CD1c-positive myeloid dendritic cell (primary cell): ENCODE measurements around the gene SLA2.
"Not testable (repeated sequence)": the region's sequence is repeated elsewhere in the genome, so short reads cannot be mapped to it uniquely, and the experiment has no call there.

Experiments used
- DNase-seq: peaks from one replicate; pipeline ENCODE4 v3.0.0-alpha.2; 2016; ENCODE audit errors: extremely low spot score

Gene SLA2, protein sequence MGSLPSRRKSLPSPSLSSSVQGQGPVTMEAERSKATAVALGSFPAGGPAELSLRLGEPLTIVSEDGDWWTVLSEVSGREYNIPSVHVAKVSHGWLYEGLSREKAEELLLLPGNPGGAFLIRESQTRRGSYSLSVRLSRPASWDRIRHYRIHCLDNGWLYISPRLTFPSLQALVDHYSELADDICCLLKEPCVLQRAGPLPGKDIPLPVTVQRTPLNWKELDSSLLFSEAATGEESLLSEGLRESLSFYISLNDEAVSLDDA

DNA sequence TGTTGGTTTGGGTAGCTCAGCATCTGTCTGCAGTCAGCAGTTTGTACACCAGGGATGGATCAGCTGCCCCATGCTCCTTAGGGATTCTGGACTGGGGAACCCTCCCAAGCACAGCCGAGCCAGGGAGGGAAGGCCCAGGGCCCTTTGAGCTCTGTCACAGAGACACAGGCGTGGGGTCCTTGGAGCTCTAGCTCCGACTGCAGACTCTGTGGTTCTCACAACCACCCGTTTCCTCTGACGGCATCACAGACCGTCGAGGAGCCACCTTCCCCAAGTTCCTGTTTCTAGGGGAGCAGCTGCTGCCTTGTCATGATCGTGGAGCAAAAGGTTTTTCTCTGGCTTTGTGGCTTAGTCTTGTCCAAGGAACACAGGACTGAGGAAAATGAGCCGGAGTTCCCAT is at the start of gene SLA2:
SLA2 (minus strand) TSS at position 199 of the 400 bp plus-strand sequence. CDS start 4,861 bp downstream, outside the sequence.
- DNase-seq, result peak; percentile 66

- DNase-seq, result not testable (repeated sequence)
Measured at GRCh38 chr20:36695467-36695866, 49.5 kb upstream of the SLA2 start.

- no peak for DNase-seq
Measured at GRCh38 chr20:36688630-36689029, 42.6 kb upstream of the SLA2 start.

- DNase-seq, result no peak
Measured at GRCh38 chr20:36687850-36688249, 41.9 kb upstream of the SLA2 start.

DNA sequence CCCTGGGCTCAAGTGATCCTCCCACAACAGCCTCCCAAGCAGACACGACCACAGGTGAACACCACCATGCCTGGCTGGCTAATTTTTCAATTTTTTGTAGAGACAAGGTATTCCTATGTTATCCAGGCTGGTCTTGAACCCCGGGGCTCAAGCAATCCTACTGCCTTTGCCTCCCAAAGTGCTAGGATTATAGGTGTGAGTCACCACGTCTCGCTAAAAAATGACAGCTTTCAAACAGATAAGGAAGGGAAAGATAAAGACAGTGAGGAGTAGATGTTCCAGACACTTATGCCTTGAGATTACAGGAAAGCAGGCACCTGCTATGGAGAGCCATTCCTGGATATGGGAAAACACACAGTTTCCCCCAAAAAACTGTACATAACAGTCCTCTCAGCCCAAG is 40.9 kb upstream of the SLA2 start:
- DNase-seq, result no peak

DNA sequence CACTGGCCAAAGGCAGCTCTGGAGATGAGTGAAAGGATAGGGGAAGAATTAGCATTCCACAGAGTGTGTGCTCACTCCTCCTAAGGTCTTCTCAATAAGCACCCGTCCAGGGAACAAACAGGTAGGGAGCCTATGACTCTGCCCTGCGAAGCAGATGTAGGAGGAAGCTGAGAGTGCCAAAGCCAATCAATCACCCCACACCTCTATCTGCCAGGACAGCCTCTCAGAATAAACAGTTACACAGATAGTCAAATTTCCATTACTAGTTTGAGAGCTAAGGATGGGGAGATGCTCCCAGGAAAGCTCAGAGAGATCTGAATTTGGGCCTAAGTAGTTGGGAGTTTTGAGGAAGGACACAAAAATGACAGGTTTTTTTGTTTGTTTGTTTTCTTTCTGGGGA is 40.5 kb upstream of the SLA2 start:
- DNase-seq, result no peak

GRCh38 chr20:36684747-36685146 is 38.8 kb upstream of the SLA2 start:
- no peak for DNase-seq

DNA sequence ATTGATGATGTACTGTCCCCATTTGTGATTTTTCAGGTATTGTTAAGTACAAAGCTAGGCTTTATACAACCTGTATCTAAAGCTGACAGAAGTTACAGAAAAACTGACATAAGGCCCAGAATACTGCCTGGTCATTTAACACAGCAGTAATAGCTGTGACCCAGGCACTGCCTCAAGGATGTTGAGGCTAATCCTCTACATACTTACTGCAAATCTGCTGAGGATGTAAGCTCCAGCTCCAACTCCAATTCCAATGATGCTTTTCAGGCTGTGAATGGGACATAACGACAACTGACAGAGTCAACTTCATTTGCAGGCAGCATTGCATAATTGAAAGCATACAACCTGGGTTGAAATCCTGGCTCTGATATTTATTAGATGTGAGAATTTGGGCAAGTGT is 36.3 kb upstream of the SLA2 start:
- DNase-seq, result no peak

DNA sequence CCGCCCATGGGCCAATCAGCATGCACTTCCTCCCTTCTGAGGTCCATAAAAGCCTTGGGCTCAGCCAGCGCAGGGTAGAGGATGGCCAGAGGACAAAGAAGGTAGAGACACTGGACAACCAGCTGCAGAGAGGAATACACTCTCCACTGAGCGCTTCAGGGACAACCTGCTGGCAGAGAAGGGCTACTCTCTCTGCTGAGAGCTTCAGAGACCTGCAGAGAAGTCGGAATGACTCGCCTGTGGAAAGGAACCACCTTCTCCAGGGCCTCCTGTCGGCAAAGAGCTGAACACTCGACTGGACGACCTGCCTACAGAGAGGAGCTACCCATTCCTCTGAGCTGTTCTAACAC is 31.4 kb upstream of the SLA2 start:
- DNase-seq, result no peak

DNA sequence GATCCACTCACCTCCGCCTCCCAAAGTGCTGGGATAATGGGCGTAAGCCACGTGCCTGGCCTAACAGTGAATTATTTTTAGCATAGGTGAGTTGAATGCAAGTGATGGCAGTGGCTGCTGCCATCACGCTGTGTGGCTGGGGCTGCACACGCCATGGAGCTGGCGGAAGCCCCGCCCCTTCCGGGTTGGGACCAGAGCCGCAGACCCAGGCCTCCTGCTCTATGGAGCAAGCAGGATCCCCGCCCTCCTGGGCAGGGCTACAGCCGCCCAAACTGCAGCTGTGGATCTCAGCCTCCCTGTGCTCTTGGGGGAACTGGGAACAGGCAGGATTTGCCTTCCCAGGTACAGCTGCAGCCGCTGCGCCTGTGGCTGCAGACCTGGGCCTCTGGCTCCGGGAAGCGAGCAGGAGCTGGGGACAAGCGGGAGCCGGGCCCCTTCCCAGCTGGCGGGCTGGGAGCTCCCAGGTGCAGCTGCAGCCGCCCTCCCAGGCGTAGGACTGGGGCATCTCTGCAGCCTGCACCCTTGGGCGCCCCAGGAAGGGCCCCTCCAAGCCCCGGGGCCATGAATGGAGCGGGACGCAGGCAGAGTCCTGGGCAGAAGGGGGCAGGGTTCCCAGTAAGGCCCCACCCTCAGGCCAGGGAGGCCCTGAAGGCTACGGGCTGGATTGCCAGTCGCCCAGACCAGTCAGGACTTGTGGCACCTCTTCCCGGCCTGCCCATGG is 30.9 kb upstream of the SLA2 start:
- DNase-seq, result no peak

GRCh38 chr20:36675545-36675944 is 29.5 kb upstream of the SLA2 start:
- DNase-seq, result not testable (repeated sequence)

DNA sequence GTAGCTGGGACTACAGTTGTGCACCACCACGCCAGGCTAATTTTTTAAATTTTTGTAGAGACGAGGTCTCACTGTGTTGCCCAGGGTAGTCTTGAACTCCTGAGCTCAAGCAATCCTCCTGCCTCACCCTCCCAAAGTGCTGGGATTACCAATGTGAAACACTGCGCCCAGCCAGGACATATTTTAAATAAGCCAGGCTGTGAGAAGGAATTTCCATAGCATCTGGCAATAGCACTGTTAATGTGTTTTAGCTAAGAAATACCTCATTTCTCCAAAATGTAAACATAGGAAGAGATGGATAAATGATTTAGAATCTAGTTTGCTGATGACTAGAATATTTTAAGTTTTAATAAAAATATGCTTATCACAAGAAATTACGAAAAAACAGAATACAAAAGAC is 27.0 kb upstream of the SLA2 start:
- no peak for DNase-seq

DNA sequence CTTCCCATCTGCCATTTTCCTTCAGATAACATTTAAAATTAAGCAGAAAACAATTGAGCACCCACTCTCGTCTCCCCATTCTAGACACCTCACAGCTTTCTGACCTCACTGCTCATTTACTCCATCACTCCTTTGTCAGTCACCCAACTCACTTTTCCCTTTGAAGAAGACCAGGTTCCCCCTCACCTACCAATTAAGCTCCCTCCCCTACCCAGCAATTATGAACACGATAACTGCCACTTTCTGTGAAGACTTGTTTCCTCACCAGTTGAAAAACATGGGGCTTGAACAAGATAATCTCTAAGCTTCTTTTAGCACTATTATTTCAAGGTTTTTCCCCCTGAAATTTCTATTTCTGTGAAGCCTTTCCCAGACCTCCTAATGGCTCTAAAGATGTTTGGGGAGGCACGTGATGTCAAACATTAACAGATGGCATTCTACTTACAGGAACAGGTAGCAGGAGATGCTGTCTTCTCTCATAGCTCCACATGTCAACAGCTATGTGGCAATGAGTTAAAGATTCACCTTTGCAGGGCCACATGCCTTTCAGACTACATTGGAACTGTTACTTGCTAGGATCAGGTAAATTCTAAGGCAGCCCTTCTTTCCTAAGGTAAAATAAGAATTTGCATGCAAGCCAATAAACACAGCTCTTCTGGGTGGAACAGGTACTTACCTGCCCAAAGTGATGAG is 24.8 kb upstream of the SLA2 start:
- no peak for DNase-seq

- DNase-seq, result no peak
Measured at GRCh38 chr20:36666181-36666740, 20.3 kb upstream of the SLA2 start.

DNA sequence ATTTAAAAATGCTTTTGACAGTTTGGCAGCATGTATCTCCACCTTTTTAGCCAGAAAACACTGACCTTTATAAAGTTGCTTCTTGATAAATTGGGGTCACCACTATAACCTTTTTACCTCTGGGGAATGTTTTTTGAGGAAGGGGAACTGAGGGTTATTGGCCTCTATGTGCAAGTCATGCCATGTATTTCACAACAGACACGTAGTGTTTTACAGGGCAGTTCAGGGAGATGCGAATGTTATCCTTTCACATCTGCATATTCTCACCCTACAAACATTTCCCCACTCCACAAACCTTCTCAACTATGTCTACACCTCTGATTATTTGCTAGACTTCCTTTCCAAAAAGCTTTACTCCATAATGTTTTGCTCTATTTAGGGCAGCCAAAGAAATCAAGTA is 17.0 kb upstream of the SLA2 start:
- DNase-seq, result peak; percentile 43

- no peak for DNase-seq
Measured at GRCh38 chr20:36658300-36658699, 12.3 kb upstream of the SLA2 start.

- no peak for DNase-seq
Measured at GRCh38 chr20:36656733-36657132, 10.7 kb upstream of the SLA2 start.

DNA sequence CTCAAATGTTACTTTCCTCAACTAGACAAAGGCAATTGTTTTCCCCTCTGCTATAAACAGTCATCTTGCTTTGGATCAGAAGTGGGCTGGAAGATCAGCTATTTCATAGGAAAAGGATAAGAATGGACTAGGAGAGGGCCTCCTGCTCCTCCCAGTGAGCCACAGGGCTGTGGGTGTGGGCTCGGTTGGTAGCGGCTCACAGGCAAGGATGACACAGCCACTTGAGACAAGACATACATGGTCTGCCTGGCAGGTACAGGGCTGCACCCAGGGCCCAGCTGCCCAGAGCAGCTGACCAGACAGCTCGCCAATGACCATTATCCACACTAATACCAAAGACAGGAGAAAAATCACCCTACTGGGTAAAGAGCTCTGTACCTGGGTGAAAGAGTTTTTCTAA is 9.0 kb upstream of the SLA2 start:
- no peak for DNase-seq

- no peak for DNase-seq
Measured at GRCh38 chr20:36654506-36654905, 8.5 kb upstream of the SLA2 start.

- no peak for DNase-seq
Measured at GRCh38 chr20:36653456-36653855, 7.5 kb upstream of the SLA2 start.

DNA sequence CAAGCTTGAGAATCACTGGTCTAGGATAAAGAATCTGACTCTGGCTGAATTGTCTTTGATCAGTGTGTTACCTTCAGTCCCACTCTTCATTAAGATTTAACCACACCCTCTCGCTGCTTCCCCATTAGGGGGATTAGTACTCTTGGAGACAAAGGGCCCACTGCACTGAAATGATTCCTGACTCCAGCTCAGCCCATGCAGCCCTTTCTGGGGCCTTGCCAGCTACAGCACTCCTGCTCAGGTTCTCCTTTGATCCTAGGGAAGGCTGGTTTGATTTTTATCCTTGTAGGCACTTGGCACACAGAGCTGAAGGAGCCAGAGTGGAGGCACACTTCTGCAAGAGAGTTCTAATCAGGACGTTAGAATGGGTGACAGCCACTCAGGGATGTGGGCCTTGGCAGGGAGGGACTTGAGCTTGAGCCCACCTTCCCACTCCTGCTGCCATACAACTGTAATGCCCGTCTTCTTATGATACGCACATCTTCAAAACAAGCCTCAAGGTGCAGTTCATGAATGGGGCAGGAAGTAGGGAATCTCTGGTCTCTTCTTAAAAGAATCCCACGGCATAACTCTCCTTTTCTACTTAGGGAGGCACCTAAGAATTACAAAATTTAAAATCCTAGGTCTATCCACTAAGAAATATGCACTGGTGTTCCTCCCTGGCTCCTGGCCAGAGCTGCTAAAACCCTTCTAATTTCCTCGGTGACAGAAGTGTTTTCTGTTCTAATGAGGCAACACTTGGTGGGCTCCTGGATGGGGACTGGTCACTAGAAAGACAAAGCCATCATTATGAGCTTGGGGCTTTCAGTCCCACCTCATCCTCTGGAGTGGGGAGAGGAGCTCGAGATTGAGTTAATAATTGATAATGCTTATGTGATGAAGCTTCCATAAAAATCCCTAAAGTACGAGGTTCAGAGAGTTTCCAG is 1.5 kb upstream of the SLA2 start:
- no peak for DNase-seq

DNA sequence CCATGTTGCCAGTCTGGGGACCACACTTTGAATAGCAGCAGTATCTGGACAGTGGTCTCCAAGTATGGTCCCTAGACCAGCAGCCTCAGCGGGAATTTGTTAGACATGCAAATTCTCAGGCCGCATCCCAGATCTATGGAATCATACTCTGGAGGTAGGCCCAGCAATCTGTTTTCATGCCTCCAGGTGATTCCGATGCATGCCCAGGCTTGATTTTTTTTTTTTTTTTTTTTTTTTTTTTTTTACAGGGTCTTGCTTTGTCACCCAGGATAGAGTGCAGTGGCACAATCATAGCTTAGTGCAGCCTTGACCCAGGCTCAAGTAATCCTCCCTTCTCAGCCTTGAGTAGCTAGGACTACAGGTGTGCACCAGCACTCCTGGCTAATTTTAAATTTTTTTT is 682 bp upstream of the SLA2 start:
- DNase-seq, result no peak
